Spinal cord (tissue), 10 donors: Measurements from ENCODE around the gene FAM120B. TPM values are rescaled to one million over a fixed set of nuclear protein-coding genes. Genes with fewer than 3 reads are reported as not detected.

Experiments used
- DNase-seq, 6 donors: peaks; one replicate each; pipeline versions ENCODE4 v3.0.0 to v3.0.0-alpha.2; 2013 to 2015; ENCODE audit warnings: low spot score in 6 of 6, low read depth in 4 of 6
- H3K27ac ChIP-seq: one replicate; pipeline ENCODE4 v1.5.1; 2013; ENCODE audit warnings: low read depth, low read length, control low read depth
- H3K27me3 ChIP-seq: one replicate; pipeline ENCODE4 v1.6.1; 2013; ENCODE audit warnings: low read length; ENCODE audit not compliant: control insufficient read depth, insufficient read depth
- H3K36me3 ChIP-seq: one replicate; pipeline ENCODE4 v1.6.1; 2013; ENCODE audit warnings: low read length; ENCODE audit not compliant: control insufficient read depth, insufficient read depth
- H3K4me1 ChIP-seq: one replicate; pipeline ENCODE4 v1.6.1; 2013; ENCODE audit warnings: low read length; ENCODE audit not compliant: control insufficient read depth, insufficient read depth
- H3K4me3 ChIP-seq: one replicate; pipeline ENCODE4 v1.5.1; 2013; ENCODE audit warnings: low read depth, low read length, control low read depth
- H3K9me3 ChIP-seq: one replicate; pipeline ENCODE4 v1.6.1; 2013; ENCODE audit warnings: low read length; ENCODE audit not compliant: control insufficient read depth, insufficient read depth
- WGBS: methylation state at CpG from one replicate; pipeline ENCODE4 v1.1.5; 2013; ENCODE audit warnings: missing lambda C conversion rate; ENCODE audit not compliant: insufficient coverage; 5-methylcytosine and 5-hydroxymethylcytosine counted together
- polyA plus RNA-seq, 2 donors: library from polyadenylated mRNA; unstranded; fragments of 120-200 nt; gene quantifications; one replicate each; pipeline ENCODE4 v1.2.1, GENCODE V29; 2013; ENCODE audit not compliant: insufficient read length in 2 of 2
- total RNA-seq, 2 donors: library from RNA; depleted of rRNA in 1 of 2; stranded (reverse); fragments of 120-200 nt in 1 of 2; fragments of >200 nt in 1 of 2; gene quantifications; one replicate each; pipeline versions ENCODE4 v1.2.3 to v1.2.4, GENCODE V29; 2013 to 2014
- donor health status: healthy.

FAM120B gene
- total and polyA plus RNA-seq, 4 donors: 29.0 to 40.2 (median 36.6) TPM

DNA sequence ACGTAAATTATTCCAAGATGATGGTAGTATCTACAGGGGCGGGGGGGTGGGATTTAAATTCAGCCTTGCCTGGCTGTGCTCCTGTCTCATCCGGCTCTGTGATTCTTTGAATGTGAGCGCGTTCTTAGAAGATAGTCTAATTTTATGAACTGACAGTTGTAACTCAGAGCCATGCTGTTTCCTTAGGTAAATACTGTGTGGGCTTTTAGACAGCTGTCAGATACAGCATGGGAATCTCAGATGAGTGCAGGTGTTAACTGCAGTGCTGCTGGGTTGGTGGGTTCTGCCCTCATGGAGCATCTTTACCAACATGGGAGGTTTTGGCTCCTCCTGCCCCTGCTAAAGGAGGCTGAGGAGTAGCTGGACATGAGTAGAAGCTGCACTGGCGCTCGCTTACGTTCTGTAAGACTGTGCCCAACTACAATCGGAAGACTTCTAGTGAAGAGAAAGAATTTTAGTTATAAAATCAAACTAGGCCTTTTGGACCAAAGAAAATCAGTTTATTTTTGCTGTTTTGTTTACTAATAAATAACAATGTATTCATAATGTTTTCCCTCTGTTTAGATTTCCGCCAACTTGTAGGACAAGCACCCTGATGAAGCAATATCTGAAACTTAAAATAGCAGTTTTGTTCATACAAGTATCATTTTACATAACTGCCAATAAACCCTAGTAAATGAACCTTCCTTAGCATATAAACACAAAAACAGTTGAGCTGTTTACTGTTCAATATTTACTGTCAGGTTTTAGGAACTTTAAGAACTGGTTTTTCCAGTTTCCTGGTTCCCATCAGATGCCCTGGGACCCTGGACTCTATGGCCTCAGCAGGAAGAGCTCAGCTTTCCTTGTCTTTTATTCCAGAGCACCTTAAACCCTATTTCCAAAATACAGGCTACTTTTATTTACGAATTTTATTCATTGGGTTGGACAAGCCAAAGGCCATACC lies 66.1 kb downstream of the FAM120B start:
- no peaks in the 10 kb centered on the region for H3K27me3 ChIP-seq
- H3K27ac ChIP-seq: no peak overlapping the region
- no peak overlapping the region for H3K4me3 ChIP-seq
- peaks cover 20% of the 10 kb centered on the region for H3K36me3 ChIP-seq
- no peaks in the 10 kb centered on the region for H3K9me3 ChIP-seq
- WGBS: 89% methylated on average over 3 of the region's 11 CpGs
- H3K4me1 ChIP-seq: no peaks in the 10 kb centered on the region
- DNase-seq: no peak

DNA sequence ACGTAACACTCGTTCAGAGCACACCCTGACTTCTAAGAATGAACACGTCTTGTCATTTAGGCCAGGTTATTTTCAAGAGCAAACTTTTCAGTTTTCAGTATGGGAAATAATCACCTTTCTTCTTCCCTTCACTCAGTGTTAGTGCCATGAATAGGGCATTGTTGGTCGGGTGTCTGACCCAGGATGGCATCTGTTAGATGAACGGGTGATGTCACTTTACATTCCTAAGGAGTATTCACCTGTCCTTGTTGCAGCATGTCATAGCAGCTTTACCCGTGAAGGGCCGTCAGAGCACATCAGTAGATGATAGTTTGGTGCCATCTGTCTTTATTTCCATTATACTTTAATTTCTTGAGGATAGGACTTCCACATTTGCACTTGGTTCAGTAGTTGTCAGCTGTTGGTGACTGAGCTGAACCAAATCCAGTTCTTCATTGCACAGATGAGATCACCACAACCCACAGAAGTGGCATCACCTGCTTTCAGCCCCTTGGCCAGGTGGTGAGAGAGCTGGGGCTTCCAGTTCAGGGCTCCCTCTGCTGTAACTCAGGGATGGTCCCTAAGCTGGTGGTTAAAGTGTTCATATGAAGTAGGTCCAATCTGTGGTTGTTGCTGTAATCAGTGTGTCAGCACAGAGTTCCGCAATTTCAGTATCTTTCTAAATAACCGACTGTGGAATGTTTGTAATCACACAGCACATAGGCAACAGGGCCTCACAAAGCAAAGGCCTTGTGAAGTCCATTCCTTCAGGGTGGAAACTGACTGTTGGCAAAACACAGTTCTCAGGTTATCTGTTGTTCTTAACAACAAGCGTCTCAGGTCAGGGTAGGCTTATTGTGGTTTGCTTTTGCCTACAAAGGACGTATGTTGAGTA lies 68.2 kb downstream of the FAM120B start:
- peaks cover 19% of the 10 kb centered on the region for H3K36me3 ChIP-seq
- no peaks in the 10 kb centered on the region for H3K9me3 ChIP-seq
- no peak overlapping the region for H3K4me3 ChIP-seq
- no peaks in the 10 kb centered on the region for H3K4me1 ChIP-seq
- WGBS: 100% methylated on average over 2 of the region's 11 CpGs
- no peak overlapping the region for H3K27ac ChIP-seq
- DNase-seq: no peak
- no peaks in the 10 kb centered on the region for H3K27me3 ChIP-seq

DNA sequence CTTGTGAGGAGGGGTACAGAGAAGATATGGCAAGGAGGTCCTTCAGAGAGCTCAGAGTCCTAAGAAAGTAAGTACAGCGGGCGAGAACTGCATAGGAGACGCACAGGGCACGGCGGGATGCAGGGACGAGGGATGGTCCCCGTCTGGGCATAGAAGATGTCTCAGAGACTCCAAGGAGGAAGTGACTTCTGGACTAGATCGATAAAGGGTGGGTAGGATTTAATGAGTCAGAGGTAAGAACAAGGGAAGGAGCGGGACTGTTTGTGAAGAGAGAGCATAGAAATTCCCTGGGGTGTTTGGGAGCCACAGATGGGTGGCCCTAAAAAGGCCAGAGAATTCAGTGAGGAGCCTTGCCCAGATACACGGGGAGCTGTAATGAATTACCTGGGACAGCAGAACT lies 69.1 kb downstream of the FAM120B start:
- no peaks in the 10 kb centered on the region for H3K27me3 ChIP-seq
- no peaks in the 10 kb centered on the region for H3K4me1 ChIP-seq
- H3K4me3 ChIP-seq: no peak overlapping the region
- 90% methylated on average over 10 of the region's 10 CpGs for WGBS
- H3K27ac ChIP-seq: no peak overlapping the region
- no peaks in the 10 kb centered on the region for H3K9me3 ChIP-seq
- no peak for DNase-seq
- peaks cover 15% of the 10 kb centered on the region for H3K36me3 ChIP-seq

DNA sequence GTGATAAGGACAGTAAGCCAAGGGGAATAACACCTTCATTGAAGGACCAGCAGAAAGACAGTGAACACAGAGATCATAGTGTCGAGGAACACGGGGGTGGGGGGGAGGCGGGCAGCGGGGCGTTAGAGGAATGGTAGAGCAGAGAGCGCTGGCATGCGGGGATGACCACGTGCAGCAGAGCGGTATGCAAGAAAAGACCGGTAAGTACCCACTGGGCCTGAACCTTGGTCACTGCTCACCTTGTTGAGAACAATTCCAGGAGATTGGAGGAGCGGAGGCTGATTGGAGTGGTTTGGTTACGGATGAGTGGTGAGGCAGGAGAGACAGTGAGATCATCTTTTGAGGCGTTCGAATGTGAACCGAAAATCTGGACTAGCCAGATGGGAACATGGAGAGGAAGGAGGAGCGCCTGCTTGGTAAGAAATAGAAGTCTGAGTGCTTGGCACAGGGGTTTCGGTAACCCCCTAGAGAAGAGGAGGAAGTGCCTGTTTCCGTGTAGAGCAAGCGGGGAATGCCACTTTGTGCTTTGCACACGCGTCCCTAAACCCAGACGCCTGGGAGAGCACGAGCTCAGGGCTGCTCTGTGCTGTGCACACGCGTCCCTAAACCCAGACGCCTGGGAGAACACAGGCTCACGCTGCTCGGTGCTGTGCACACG lies 70.0 kb downstream of the FAM120B start:
- WGBS: 94% methylated on average over 17 of the region's 29 CpGs
- DNase-seq: no peak
- H3K27ac ChIP-seq: no peak overlapping the region
- peaks cover 15% of the 10 kb centered on the region for H3K36me3 ChIP-seq
- H3K4me3 ChIP-seq: no peak overlapping the region
- no peaks in the 10 kb centered on the region for H3K27me3 ChIP-seq
- H3K9me3 ChIP-seq: no peaks in the 10 kb centered on the region
- no peaks in the 10 kb centered on the region for H3K4me1 ChIP-seq

DNA sequence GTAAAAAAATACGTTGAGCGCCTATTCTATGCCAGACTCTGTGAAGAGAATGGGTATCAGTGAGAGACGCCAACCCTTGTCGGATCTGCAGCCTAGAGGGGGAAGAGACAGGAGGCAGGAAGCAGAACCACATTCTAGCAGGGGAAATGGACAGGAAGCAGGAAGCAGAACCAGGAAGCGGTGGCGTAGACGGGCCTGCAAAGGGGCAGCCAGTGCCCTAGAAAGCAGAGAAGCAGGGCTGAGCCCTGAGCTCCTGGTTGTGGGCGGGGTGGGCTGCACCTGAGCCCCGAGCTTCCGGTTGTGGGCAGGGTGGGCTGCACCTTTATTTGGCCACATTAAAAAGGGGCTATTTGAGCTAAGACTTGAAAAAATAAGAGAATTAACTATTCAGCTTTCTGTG lies 71.9 kb downstream of the FAM120B start:
- WGBS: 79% methylated on average over 10 of the region's 10 CpGs
- Histone ChIP-seq H3K27me3 (no peaks in the 10 kb centered on the region), H3K27ac (no peak overlapping the region), H3K36me3 (peaks cover 15% of the 10 kb centered on the region), H3K9me3 (no peaks in the 10 kb centered on the region), H3K4me3 (no peak overlapping the region), H3K4me1 (no peaks in the 10 kb centered on the region)
- no peak for DNase-seq

DNA sequence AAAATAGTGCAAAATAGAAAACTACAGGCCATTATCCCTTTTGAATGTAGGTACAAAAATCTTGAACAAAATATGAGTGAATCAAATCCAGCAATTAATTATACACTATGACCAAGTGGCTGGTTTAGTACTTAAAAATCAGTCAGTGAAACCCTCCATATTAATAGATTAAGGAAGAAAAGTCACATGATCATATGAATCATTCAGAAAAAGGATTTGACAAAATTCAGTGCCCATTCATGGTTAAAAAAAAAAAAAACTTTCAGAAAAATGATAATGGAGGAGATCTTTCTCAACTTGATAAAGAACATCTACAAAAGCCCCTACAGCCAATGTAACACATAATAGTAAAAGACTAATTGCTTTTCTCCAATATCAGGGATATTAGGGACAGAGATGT lies 75.0 kb downstream of the FAM120B start:
- no peaks in the 10 kb centered on the region for H3K27me3 ChIP-seq
- peaks cover 10% of the 10 kb centered on the region for H3K36me3 ChIP-seq
- H3K4me3 ChIP-seq: no peak overlapping the region
- no peak overlapping the region for H3K27ac ChIP-seq
- H3K4me1 ChIP-seq: peaks cover 4% of the 10 kb centered on the region
- DNase-seq: no peak
- no peaks in the 10 kb centered on the region for H3K9me3 ChIP-seq

DNA sequence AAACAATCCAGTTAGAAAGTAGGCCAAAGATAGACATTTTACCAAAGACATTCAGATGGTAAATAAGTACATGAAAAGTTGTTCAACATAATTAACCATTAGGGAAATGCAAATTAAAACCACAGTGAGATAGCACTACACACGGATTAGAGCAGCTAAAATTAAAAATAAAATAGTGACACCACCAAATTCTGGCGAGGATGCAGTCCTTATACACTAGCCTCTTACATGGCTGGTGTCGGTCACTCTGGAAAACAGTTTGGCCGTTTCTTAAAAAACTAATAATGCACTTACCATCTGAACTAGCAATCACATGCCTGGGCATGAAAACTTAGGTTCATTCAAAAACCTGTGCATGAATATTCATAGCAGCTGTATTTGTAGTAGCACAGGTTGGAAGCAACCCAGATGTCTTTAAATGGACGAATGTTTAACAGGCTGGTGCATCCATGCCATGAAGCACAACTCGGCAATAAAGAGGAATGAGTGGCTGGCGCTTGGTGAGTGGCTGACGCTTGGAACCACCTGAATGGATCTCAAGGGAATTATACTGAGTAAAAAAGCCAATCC lies 77.0 kb downstream of the FAM120B start:
- H3K4me1 ChIP-seq: peaks cover 4% of the 10 kb centered on the region
- no peak overlapping the region for H3K4me3 ChIP-seq
- WGBS: 49% methylated on average over 3 of the region's 8 CpGs
- no peak overlapping the region for H3K27ac ChIP-seq
- no peaks in the 10 kb centered on the region for H3K27me3 ChIP-seq
- no peaks in the 10 kb centered on the region for H3K9me3 ChIP-seq
- H3K36me3 ChIP-seq: peaks cover 6% of the 10 kb centered on the region
- peak in 2 of 6 donors; percentile 58 to 83 for DNase-seq

DNA sequence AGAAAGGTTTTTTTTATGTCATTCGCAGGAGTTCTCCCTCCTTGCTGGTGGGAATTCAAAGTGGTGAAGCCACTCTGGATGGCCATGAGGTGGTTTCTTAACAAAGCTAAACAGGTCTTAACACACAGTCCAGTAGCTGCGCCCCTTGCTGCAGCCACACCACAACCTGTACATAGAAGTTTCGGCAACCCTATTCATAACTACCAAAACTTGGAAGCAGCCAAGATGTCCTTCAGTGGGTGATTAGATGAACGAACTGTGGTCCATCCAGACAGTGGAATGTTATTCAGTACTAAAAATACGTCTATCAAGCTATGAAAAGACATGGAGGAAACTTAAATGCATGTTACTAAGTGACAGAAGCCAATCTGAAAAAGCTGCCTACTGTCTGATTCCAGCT lies 78.9 kb downstream of the FAM120B start:
- peaks cover 9% of the 10 kb centered on the region for H3K36me3 ChIP-seq
- no peak for DNase-seq
- no peaks in the 10 kb centered on the region for H3K9me3 ChIP-seq
- H3K4me1 ChIP-seq: peaks cover 4% of the 10 kb centered on the region
- no peak overlapping the region for H3K27ac ChIP-seq
- 87% methylated on average over 3 of the region's 5 CpGs for WGBS
- no peaks in the 10 kb centered on the region for H3K27me3 ChIP-seq
- no peak overlapping the region for H3K4me3 ChIP-seq

DNA sequence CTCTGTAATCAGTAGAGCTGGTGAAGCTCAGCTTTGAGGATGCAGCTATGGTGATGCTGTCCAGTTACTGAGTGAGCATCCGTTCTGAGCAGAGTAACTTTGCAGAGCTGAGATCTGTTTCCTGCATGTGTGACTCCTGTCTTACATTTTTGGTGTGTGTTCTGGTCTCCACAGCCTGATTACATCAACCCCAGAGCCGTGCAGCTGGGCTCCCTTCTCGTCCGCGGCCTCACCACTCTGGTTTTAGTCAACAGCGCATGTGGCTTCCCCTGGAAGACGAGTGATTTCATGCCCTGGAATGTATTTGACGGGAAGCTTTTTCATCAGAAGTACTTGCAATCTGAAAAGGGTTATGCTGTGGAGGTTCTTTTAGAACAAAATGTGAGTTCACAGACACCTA lies 81.6 kb downstream of the FAM120B start:
- Histone ChIP-seq H3K36me3 (peaks cover 19% of the 10 kb centered on the region), H3K4me1 (peaks cover 4% of the 10 kb centered on the region), H3K27me3 (no peaks in the 10 kb centered on the region), H3K4me3 (no peak overlapping the region), H3K9me3 (no peaks in the 10 kb centered on the region), H3K27ac (no peak overlapping the region)
- 88% methylated on average over 5 of the region's 8 CpGs for WGBS
- DNase-seq: no peak
